HepG2 (cell line): Measurements from ENCODE around the gene ELF2. TPM values are rescaled to one million over a fixed set of nuclear protein-coding genes. Genes with fewer than 3 reads are reported as not detected.
A peak's percentile ranks its signal among the peaks of the same experiment; 100 is the strongest.

Experiments used
- ATAC-seq: fragments of 200-7000 bp; cut with Tn5 transposase; 3 replicates; pipeline ENCODE4 v1.9.1; 2020; ENCODE audit warnings: mild to moderate bottlenecking, moderate library complexity
- BruUV-seq: library from RNA; stranded (reverse); fragments of 400-500 nt; replicated peaks from 2 replicates; lab custom pipeline; 2021; lab: Mats Ljungman, UMichigan
- CTCF ChIA-PET: fragments of 300-600 bp; formaldehyde crosslinking; extraction: SDS; loops from one replicate; lab custom pipeline; 2021; ENCODE audit warnings: low total read pairs, inconsistent platforms, low intra/inter-chr PET ratio; lab: Yijun Ruan, JAX
- POLR2A ChIA-PET: fragments of 350-600 bp; sonication (Branson Sonifier 250); formaldehyde crosslinking; loops from one replicate; lab custom pipeline; 2020; ENCODE audit warnings: antibody characterized with exemption, inconsistent platforms; lab: Yijun Ruan, JAX
- DNase-seq: peaks from one replicate; pipeline ENCODE4 v3.0.0-alpha.2; 2015; ENCODE audit warnings: low spot score
- FAIRE-seq: peaks from 3 replicates; lab custom pipeline; 2011; peaks lifted over from hg19 to GRCh38; lab: Jason Lieb, UNC
- H2AFZ ChIP-seq: one replicate; pipeline ENCODE4 v1.6.1; 2011; ENCODE audit warnings: low read length, inconsistent platforms
- H3K27ac ChIP-seq: fragments of 300-600 bp; 3 replicates; pipeline ENCODE4 v1.8.0; 2011; ENCODE audit warnings: mixed run types, mild to moderate bottlenecking, mixed read lengths, low read length, inconsistent platforms; ENCODE audit not compliant: insufficient read depth; ENCODE audit errors: extremely low read length
- H3K27me3 ChIP-seq, 2 experiments: fragments of 200-600 bp in 1 of 2; 2 replicates in 1 of 2; 3 replicates in 1 of 2; pipeline versions ENCODE4 v1.6.0 to v1.8.0; 2011; ENCODE audit warnings: low read length in 2 of 2, mild to moderate bottlenecking in 2 of 2, moderate library complexity in 2 of 2, inconsistent platforms in 1 of 2; ENCODE audit not compliant: insufficient read depth in 2 of 2, control insufficient read depth in 1 of 2
- H3K36me3 ChIP-seq, 2 experiments: fragments of 200-600 bp in 1 of 2; replicated peaks in 1 of 2; 2 replicates in 1 of 2; 3 replicates in 1 of 2; pipeline versions ENCODE4 v1.5.1 to v1.8.0; 2011; ENCODE audit warnings: low read length in 2 of 2, inconsistent platforms in 1 of 2; ENCODE audit not compliant: insufficient read depth in 2 of 2, control insufficient read depth in 1 of 2
- H3K4me1 ChIP-seq: 2 replicates; pipeline ENCODE4 v1.5.1; 2012; ENCODE audit warnings: low read length, inconsistent platforms; ENCODE audit not compliant: insufficient read depth
- H3K4me2 ChIP-seq: 2 replicates; pipeline ENCODE4 v1.6.0; 2011; ENCODE audit warnings: low read depth, low read length, inconsistent platforms
- H3K4me3 ChIP-seq, 3 experiments: fragments of 200-600 bp in 1 of 3; sonication (generic), shearing (Covaris generic) in 1 of 3; replicated peaks in 1 of 3; 2 replicates each; pipeline ENCODE4 v1.5.1; 2011 to 2016; ENCODE audit warnings: low read length in 3 of 3, inconsistent platforms in 2 of 3, low read depth in 2 of 3, mild to moderate bottlenecking in 2 of 3, control low read depth in 1 of 3, mixed read lengths in 1 of 3; ENCODE audit not compliant: insufficient read depth in 1 of 3
- H3K79me2 ChIP-seq: one replicate; pipeline ENCODE4 v1.6.1; 2011; ENCODE audit warnings: low read length, inconsistent platforms; ENCODE audit not compliant: insufficient read depth
- H3K9ac ChIP-seq: 2 replicates; pipeline ENCODE4 v1.6.0; 2011; ENCODE audit warnings: mild to moderate bottlenecking, low read depth, low read length, inconsistent platforms; ENCODE audit not compliant: insufficient read depth
- H3K9me3 ChIP-seq: 2 replicates; pipeline ENCODE4 v1.5.1; 2012; ENCODE audit warnings: mild to moderate bottlenecking, low read length
- H4K20me1 ChIP-seq: 2 replicates; pipeline ENCODE4 v1.6.0; 2011; ENCODE audit warnings: inconsistent platforms, mild to moderate bottlenecking, low read length, moderate library complexity; ENCODE audit not compliant: insufficient read depth
- FOXJ3 ChIP-seq: sonication (generic); formaldehyde crosslinking; IDR thresholded peaks from 2 replicates; pipeline ENCODE4 v1.4.0; 2020; ENCODE audit warnings: missing genetic modification reagents, mild to moderate bottlenecking, borderline replicate concordance
- HNRNPH1 ChIP-seq: fragments of 200-400 bp; formaldehyde crosslinking; optimal IDR thresholded peaks from 2 replicates; pipeline ENCODE3; 2017; ENCODE audit warnings: mild to moderate bottlenecking, low read depth, low read length
- MEF2D ChIP-seq: sonication (generic); formaldehyde crosslinking; IDR thresholded peaks from 2 replicates; pipeline ENCODE4 v1.5.1; 2020; ENCODE audit warnings: mild to moderate bottlenecking, missing genetic modification reagents
- NKX3-1 ChIP-seq: sonication (generic); formaldehyde crosslinking; IDR thresholded peaks from 2 replicates; pipeline ENCODE4 v1.5.0; 2020; ENCODE audit warnings: missing genetic modification reagents
- NR2C2 ChIP-seq: sonication (generic); formaldehyde crosslinking; IDR thresholded peaks from 2 replicates; pipeline ENCODE4 v1.4.0; 2020; ENCODE audit warnings: missing genetic modification reagents, mild to moderate bottlenecking, moderate library complexity, borderline replicate concordance
- ZBTB3 ChIP-seq: sonication (generic); formaldehyde crosslinking; IDR thresholded peaks from 2 replicates; pipeline ENCODE4 v1.4.0; 2020; ENCODE audit warnings: low read depth, mild to moderate bottlenecking, moderate library complexity, missing genetic modification reagents, borderline replicate concordance
- ZNF800 ChIP-seq: sonication (generic); formaldehyde crosslinking; IDR thresholded peaks from 2 replicates; pipeline ENCODE4 v1.4.0; 2020; ENCODE audit warnings: missing genetic modification reagents
- WGBS: methylation state at CpG from one replicate; pipeline ENCODE4 v1.1.6; 2017; ENCODE audit warnings: low lambda C conversion rate; 5-methylcytosine and 5-hydroxymethylcytosine counted together
- in situ Hi-C: cut with HindIII; loops from 2 replicates; pipeline ENCODE4 v1.10.0; 2017; ENCODE audit warnings: low pct_unique_long_range_greater_than_20kb; ENCODE audit not compliant: extremely low pct_ligation_motif_present
- intact Hi-C: fragments of 100-400 bp; cut with micrococcal nuclease; formaldehyde crosslinking; loops from one replicate; pipeline ENCODE4 v1.10.0; 2022; ENCODE audit not compliant: unreplicated experiment
- polyA plus RNA-seq, 8 experiments: library from polyadenylated mRNA; depleted of rRNA in 3 of 8; stranded (reverse) in 7 of 8; unstranded in 1 of 8; fragments of >200 nt; fragmentation: Illumina TruSeq in 4 of 8; extraction: Trizol in 4 of 8; gene quantifications; 2 replicates each; pipeline versions ENCODE4 v1.2.1 to v1.2.3, GENCODE V29; 2011 to 2016; ENCODE audit warnings: low read depth in 4 of 8, missing spikeins in 1 of 8, mixed read lengths in 1 of 8; ENCODE audit not compliant: insufficient read depth in 1 of 8
- total RNA-seq, 5 experiments: library from RNA; depleted of rRNA; stranded (reverse); fragments of >200 nt; fragmentation: Illumina TruSeq; extraction: Trizol; gene quantifications; 2 replicates each; pipeline ENCODE4 v1.2.3, GENCODE V29; 2016; ENCODE audit warnings: low read depth in 1 of 5
- TF ChIP-seq, protein P1 (sequence below): sonication (generic); formaldehyde crosslinking; IDR thresholded peaks from 2 replicates; pipeline ENCODE4 v1.9.0; 2022; ENCODE audit warnings: missing genetic modification reagents, mild to moderate bottlenecking, borderline replicate concordance
- TF ChIP-seq, protein P2 (sequence below): sonication (generic); formaldehyde crosslinking; IDR thresholded peaks from 2 replicates; pipeline ENCODE4 v1.5.0; 2020; ENCODE audit warnings: mild to moderate bottlenecking, missing genetic modification reagents, moderate library complexity
- TF ChIP-seq, protein P3 (sequence below): IDR thresholded peaks from 2 replicates; pipeline ENCODE4 v1.6.1; 2016; ENCODE audit warnings: low read depth, missing genetic modification reagents, missing compliant biosample characterization

ELF2 gene
- total and polyA plus RNA-seq, 2 of the 13 experiments (the other 11 are each of a cell fraction or from before 2014, with no cell fraction given) = 28.6 to 35.4 TPM

DNA sequence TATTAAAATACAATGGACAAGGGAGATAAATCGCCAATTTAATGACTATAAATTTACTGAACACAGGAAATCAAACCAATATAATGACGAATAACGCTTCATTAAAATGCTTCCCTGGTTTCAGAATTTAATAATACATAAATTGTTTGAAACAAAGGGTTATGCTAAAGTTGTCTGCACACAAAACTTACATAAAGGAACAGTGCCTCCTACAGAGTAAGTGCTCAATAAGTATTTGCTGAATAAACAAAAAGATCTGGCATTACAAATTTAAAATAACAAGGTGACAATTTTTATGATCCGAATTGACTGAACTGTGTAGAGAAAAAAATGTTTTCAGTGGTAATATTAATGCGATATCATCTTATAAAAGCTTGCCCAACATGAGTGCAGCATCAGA lies 91.9 kb downstream of the ELF2 start:
- in situ Hi-C loops = loop anchor here (10.0 kb wide), 1 partner anchor 220 kb away; the partner anchor contains the start of genes NAA15 and NDUFC1
- 9% methylated on average over 5 of the region's 5 CpGs for WGBS
- H4K20me1 ChIP-seq = peaks cover 21% of the 10 kb centered on the region
- no peak overlapping the region for H2AFZ ChIP-seq
- no peak for ATAC-seq
- H3K4me2 ChIP-seq = peak overlapping the region; percentile 95
- ChIA-PET POLR2A (interaction anchor here (1.3 to 1.5 kb wide), 2 partner anchors 211 to 216 kb away, joined by 5 to 9 read pairs; partner anchors contain the start of gene NAA15), CTCF (no interaction called here)
- H3K4me3 ChIP-seq = peak overlapping the region; percentile 69 to 95 (median 71); a peak in 5 of 6 replicates
- no peaks in the 10 kb centered on the region for H3K9me3 ChIP-seq
- peak; percentile 11 for DNase-seq
- intact Hi-C loops = no loop called here
- no peaks in the 10 kb centered on the region; a peak in 1 of 5 replicates for H3K27me3 ChIP-seq
- peaks cover 29% of the 10 kb centered on the region for H3K79me2 ChIP-seq
- H3K4me1 ChIP-seq = peaks cover 32% of the 10 kb centered on the region
- FAIRE-seq = no peak
- BruUV-seq = no TSS peak
- H3K27ac ChIP-seq = peak overlapping the region; percentile 94
- peak overlapping the region; percentile 87 for H3K9ac ChIP-seq
- H3K36me3 ChIP-seq = no peaks in the 10 kb centered on the region
- no peak for TF ChIP-seq MEF2D (CRISPR knock-in tag)
- no peak for TF ChIP-seq ZNF800 (CRISPR knock-in tag)
- TF ChIP-seq NKX3-1 (CRISPR knock-in tag) = no peak
- TF ChIP-seq, protein P1, sequence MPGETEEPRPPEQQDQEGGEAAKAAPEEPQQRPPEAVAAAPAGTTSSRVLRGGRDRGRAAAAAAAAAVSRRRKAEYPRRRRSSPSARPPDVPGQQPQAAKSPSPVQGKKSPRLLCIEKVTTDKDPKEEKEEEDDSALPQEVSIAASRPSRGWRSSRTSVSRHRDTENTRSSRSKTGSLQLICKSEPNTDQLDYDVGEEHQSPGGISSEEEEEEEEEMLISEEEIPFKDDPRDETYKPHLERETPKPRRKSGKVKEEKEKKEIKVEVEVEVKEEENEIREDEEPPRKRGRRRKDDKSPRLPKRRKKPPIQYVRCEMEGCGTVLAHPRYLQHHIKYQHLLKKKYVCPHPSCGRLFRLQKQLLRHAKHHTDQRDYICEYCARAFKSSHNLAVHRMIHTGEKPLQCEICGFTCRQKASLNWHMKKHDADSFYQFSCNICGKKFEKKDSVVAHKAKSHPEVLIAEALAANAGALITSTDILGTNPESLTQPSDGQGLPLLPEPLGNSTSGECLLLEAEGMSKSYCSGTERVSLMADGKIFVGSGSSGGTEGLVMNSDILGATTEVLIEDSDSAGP (CRISPR knock-in tag) = no peak
- TF ChIP-seq FOXJ3 = no peak
- TF ChIP-seq, protein P2, sequence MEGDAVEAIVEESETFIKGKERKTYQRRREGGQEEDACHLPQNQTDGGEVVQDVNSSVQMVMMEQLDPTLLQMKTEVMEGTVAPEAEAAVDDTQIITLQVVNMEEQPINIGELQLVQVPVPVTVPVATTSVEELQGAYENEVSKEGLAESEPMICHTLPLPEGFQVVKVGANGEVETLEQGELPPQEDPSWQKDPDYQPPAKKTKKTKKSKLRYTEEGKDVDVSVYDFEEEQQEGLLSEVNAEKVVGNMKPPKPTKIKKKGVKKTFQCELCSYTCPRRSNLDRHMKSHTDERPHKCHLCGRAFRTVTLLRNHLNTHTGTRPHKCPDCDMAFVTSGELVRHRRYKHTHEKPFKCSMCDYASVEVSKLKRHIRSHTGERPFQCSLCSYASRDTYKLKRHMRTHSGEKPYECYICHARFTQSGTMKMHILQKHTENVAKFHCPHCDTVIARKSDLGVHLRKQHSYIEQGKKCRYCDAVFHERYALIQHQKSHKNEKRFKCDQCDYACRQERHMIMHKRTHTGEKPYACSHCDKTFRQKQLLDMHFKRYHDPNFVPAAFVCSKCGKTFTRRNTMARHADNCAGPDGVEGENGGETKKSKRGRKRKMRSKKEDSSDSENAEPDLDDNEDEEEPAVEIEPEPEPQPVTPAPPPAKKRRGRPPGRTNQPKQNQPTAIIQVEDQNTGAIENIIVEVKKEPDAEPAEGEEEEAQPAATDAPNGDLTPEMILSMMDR (CRISPR knock-in tag) = peak; percentile 42
- no peak for TF ChIP-seq HNRNPH1
- TF ChIP-seq ZBTB3 (CRISPR knock-in tag) = 0 out of 2 replicates have a peak, but pooled peaks have one; percentile 23
- no peak for TF ChIP-seq NR2C2 (CRISPR knock-in tag)
- TF ChIP-seq, protein P3, sequence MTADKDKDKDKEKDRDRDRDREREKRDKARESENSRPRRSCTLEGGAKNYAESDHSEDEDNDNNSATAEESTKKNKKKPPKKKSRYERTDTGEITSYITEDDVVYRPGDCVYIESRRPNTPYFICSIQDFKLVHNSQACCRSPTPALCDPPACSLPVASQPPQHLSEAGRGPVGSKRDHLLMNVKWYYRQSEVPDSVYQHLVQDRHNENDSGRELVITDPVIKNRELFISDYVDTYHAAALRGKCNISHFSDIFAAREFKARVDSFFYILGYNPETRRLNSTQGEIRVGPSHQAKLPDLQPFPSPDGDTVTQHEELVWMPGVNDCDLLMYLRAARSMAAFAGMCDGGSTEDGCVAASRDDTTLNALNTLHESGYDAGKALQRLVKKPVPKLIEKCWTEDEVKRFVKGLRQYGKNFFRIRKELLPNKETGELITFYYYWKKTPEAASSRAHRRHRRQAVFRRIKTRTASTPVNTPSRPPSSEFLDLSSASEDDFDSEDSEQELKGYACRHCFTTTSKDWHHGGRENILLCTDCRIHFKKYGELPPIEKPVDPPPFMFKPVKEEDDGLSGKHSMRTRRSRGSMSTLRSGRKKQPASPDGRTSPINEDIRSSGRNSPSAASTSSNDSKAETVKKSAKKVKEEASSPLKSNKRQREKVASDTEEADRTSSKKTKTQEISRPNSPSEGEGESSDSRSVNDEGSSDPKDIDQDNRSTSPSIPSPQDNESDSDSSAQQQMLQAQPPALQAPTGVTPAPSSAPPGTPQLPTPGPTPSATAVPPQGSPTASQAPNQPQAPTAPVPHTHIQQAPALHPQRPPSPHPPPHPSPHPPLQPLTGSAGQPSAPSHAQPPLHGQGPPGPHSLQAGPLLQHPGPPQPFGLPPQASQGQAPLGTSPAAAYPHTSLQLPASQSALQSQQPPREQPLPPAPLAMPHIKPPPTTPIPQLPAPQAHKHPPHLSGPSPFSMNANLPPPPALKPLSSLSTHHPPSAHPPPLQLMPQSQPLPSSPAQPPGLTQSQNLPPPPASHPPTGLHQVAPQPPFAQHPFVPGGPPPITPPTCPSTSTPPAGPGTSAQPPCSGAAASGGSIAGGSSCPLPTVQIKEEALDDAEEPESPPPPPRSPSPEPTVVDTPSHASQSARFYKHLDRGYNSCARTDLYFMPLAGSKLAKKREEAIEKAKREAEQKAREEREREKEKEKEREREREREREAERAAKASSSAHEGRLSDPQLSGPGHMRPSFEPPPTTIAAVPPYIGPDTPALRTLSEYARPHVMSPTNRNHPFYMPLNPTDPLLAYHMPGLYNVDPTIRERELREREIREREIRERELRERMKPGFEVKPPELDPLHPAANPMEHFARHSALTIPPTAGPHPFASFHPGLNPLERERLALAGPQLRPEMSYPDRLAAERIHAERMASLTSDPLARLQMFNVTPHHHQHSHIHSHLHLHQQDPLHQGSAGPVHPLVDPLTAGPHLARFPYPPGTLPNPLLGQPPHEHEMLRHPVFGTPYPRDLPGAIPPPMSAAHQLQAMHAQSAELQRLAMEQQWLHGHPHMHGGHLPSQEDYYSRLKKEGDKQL (CRISPR knock-in tag) = no peak
